Testis (tissue), 3 donors: ENCODE measurements around the gene BSN. TPM values are rescaled to one million over a fixed set of nuclear protein-coding genes. Genes with fewer than 3 reads are reported as not detected.

ENCODE experiments used
- DNase-seq: peaks from one replicate; pipeline ENCODE4 v3.0.0-alpha.2; 2019
- H3K27ac ChIP-seq, 2 donors: fragments of 200-600 bp; sonication (generic); one replicate each; pipeline ENCODE4 v1.5.1; 2019
- H3K27me3 ChIP-seq: fragments of 200-600 bp; sonication (generic); one replicate; pipeline ENCODE4 v1.5.1; 2019
- H3K36me3 ChIP-seq: fragments of 200-600 bp; sonication (generic); one replicate; pipeline ENCODE4 v1.5.1; 2017; ENCODE audit warnings: low read depth; ENCODE audit errors: missing control alignments
- H3K4me1 ChIP-seq: fragments of 200-600 bp; sonication (generic); one replicate; pipeline ENCODE4 v1.5.1; 2019
- H3K4me3 ChIP-seq, 2 donors: fragments of 200-600 bp; sonication (generic); one replicate each; pipeline ENCODE4 v1.5.1; 2017 to 2019
- H3K9me3 ChIP-seq: fragments of 200-600 bp; sonication (generic); one replicate; pipeline ENCODE4 v1.5.1; 2017
- POLR2A ChIP-seq: fragments of 450-650 bp; IDR thresholded peaks from one replicate; pipeline ENCODE4 v1.6.1; 2017; ENCODE audit warnings: antibody characterized with exemption, mild to moderate bottlenecking, moderate library complexity
- whole genome bisulfite sequencing, 2 donors: methylation state at CpG; one replicate each; pipeline ENCODE4 v1.1.5; 2018; 5-methylcytosine and 5-hydroxymethylcytosine counted together
- intact Hi-C: fragments of 100-400 bp; cut with DNase I; formaldehyde crosslinking; loops from one replicate; pipeline ENCODE4 v1.15.1; 2023; ENCODE audit warnings: low total_unique reads
- polyA plus RNA-seq: library from polyadenylated mRNA; stranded (reverse); fragments of 350-450 nt; fragmentation: Illumina TruSeq; extraction: RNeasy Lipid Tissue Mini Kit (QIAGEN cat#74804); gene quantifications from one replicate; pipeline ENCODE4 v1.2.3, GENCODE V29; 2014; ENCODE audit warnings: low read depth, low replicate concordance; ENCODE audit not compliant: insufficient read depth
- total RNA-seq, 2 donors: library from RNA; depleted of rRNA; stranded (reverse); fragments of >200 nt; gene quantifications; one replicate each; pipeline ENCODE4 v1.2.3, GENCODE V29; 2016
- TF ChIP-seq, protein P1 (sequence below), 3 experiments: fragments of 450-650 bp in 2 of 3; fragments of 200-600 bp in 1 of 3; sonication (generic) in 1 of 3; IDR thresholded peaks; one replicate each; pipeline ENCODE4 v1.5.1; 2016 to 2019; ENCODE audit warnings: antibody characterized with exemption in 3 of 3, mild to moderate bottlenecking in 2 of 3, moderate library complexity in 1 of 3

BSN gene
- total and polyA plus RNA-seq, 3 donors from 2014 or later, result 9.9 to 25.3 (median 18.9) TPM

DNA sequence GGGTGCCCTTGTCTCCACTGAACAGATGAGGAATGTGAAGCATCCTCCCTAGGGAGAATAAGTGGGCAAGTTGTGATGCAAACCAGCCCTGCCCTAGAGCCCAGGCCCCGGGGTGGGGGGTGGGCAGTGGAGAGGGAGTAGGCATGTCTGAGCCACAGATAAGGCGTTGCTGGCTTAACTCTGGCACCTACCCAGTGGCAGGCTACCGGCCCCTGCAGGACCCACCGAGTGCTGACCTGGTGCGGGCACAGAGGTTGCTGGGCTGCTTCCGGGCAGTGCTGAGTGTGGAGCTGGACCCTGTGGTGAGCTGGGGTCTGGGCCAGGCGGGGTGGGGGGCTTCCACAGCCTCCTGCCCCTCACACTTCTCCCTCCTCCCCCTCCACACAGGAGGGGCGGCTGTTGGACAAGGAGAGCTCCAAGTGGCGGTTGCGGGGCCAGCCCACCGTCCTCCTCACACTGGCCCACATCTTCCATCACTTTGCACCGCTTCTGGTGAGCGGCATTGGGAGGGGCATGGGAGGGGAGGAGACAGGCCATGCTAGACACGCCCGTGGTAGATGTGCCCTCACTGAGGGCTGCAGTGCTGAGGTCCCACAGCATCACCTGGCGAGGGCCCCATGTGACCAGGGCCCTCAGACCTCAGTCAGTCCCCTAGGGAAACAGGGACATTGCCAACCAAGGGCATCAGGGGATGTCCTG is 145.2 kb downstream of the BSN start:
- Histone ChIP-seq H3K9me3 (no peaks in the 10 kb centered on the region), H3K4me1 (no peaks in the 10 kb centered on the region), H3K36me3 (no peaks in the 10 kb centered on the region), H3K27me3 (no peaks in the 10 kb centered on the region), H3K27ac (no peak overlapping the region), H3K4me3 (no peak overlapping the region)
- intact Hi-C loops, result no loop called here
- no peak for DNase-seq
- no peak for TF ChIP-seq POLR2A
- TF ChIP-seq, protein P1, sequence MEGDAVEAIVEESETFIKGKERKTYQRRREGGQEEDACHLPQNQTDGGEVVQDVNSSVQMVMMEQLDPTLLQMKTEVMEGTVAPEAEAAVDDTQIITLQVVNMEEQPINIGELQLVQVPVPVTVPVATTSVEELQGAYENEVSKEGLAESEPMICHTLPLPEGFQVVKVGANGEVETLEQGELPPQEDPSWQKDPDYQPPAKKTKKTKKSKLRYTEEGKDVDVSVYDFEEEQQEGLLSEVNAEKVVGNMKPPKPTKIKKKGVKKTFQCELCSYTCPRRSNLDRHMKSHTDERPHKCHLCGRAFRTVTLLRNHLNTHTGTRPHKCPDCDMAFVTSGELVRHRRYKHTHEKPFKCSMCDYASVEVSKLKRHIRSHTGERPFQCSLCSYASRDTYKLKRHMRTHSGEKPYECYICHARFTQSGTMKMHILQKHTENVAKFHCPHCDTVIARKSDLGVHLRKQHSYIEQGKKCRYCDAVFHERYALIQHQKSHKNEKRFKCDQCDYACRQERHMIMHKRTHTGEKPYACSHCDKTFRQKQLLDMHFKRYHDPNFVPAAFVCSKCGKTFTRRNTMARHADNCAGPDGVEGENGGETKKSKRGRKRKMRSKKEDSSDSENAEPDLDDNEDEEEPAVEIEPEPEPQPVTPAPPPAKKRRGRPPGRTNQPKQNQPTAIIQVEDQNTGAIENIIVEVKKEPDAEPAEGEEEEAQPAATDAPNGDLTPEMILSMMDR (IDR thresholded peaks at IDR 0.05), result no peak
- 73 to 78% methylated on average over 7 to 16 of the region's 16 CpGs for WGBS, 2 donors

DNA sequence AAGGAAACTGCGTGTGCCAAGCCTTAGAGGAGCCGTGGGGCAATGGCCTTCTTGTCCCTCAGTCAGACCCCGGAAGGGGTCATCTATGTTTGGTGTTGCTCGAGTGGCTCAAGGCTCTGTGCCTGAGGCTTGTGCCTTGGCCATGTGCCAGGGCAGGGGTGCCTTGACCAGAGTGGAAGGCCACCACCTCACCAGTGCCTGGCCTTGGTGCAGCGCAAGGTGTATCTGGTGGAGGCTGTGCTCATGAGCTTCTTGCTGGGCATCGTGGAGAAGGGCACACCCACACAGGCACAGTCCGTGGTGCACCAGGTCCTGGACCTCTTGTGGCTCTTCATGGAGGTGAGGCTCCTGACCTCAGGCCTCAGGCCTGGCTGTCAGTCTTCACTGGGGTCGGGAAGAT is 145.7 kb downstream of the BSN start:
- no peak for TF ChIP-seq POLR2A
- TF ChIP-seq, protein P1 (IDR thresholded peaks at IDR 0.05), result no peak
- intact Hi-C loops, result no loop called here
- H3K9me3 ChIP-seq, result no peaks in the 10 kb centered on the region
- H3K27me3 ChIP-seq, result no peaks in the 10 kb centered on the region
- no peak overlapping the region for H3K27ac ChIP-seq
- no peaks in the 10 kb centered on the region for H3K36me3 ChIP-seq
- WGBS, 2 donors, result 73 to 80% methylated on average over 5 to 8 of the region's 8 CpGs
- no peak overlapping the region for H3K4me3 ChIP-seq
- H3K4me1 ChIP-seq, result no peaks in the 10 kb centered on the region
- no peak for DNase-seq

DNA sequence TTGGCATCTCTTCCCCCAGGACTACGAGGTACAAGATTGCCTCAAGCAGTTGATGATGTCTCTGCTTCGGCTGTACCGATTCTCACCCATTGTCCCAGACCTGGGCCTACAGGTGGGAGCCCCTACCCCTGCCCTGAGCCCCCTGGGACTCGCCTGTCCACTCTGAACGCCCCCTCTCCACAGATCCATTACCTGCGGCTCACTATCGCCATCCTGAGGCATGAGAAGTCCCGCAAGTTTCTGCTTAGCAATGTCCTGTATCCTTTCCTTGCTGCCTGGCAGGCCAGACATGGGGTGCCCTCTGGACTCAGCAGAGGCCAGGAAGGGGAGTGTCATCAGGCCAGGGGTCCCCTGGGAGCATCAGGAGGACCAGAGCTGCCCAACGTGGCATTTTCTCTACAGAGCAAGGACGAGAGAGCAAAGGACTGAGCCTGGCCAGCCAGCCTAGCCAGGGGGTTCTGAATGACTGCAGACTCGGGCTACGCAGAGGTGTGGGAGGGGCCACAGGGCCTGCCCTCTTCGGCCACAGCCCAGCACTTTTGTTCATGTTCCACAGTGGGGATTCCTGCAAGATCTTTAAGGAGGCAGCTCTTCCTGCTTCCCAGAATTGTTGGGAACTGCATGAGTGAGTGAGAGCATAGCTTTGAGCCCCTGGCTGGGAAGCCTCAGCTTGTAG is 146.3 kb downstream of the BSN start:
- TF ChIP-seq, protein P1 (IDR thresholded peaks at IDR 0.05), result no peak
- no peak for TF ChIP-seq POLR2A
- Histone ChIP-seq H3K9me3 (no peaks in the 10 kb centered on the region), H3K27ac (no peak overlapping the region), H3K27me3 (no peaks in the 10 kb centered on the region), H3K4me1 (no peaks in the 10 kb centered on the region), H3K4me3 (no peak overlapping the region), H3K36me3 (no peaks in the 10 kb centered on the region)
- 84% methylated on average over 10 to 13 of the region's 13 CpGs for WGBS, 2 donors
- DNase-seq, result no peak
- intact Hi-C loops, result no loop called here

DNA sequence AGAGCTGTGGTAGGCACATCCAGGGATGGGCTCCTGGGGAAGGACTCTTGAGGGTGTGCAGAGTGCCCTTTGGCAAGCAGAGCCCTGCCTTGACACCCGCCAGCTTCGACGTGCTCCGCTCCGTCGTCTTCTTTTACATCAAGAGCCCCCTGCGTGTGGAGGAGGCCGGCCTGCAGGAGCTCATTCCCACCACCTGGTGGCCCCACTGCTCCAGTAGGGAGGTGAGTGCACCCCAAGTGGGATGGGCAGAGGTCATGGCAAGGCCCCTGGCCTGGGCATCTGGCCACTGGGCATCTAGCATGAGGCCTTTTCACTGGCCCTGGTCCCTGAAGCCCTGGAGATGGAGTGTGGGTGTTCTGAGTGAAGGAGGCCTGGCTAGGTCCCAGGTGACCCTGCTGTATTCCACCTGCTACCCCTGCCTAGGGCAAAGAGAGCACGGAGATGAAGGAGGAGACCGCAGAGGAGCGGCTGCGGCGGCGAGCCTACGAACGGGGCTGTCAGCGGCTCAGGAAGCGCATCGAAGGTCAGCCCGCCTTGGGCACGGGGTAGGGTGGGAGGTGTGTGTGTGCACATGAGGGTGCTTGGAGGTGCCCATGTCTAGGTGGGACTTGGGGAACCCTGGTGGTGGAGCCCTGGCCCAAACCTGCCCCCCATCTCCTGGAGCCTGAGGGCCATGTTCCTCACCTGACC is 147.3 kb downstream of the BSN start:
- WGBS, 2 donors, result 76 to 83% methylated on average over 21 of the region's 21 CpGs
- Histone ChIP-seq H3K27ac (no peak overlapping the region), H3K4me3 (no peak overlapping the region), H3K9me3 (no peaks in the 10 kb centered on the region), H3K36me3 (no peaks in the 10 kb centered on the region), H3K4me1 (no peaks in the 10 kb centered on the region), H3K27me3 (no peaks in the 10 kb centered on the region)
- no peak for TF ChIP-seq POLR2A
- TF ChIP-seq, protein P1 (IDR thresholded peaks at IDR 0.05), result peak in 2 of 3 experiments; percentile 35 to 44
- intact Hi-C loops, result no loop called here
- no peak for DNase-seq
